Endodermal cell (in vitro differentiated cells): ENCODE results near the gene PRRT1B. TPM values are rescaled to one million over a fixed set of nuclear protein-coding genes. Genes with fewer than 3 reads are reported as not detected.

ENCODE experiments used
- DNase-seq: peaks from one replicate; pipeline ENCODE4 v3.0.0-alpha.2; 2017
- H3K27ac ChIP-seq: 2 replicates; pipeline ENCODE4 v1.5.1; 2013; ENCODE audit warnings: mild to moderate bottlenecking, low read depth, low read length, moderate library complexity
- H3K27me3 ChIP-seq: 2 replicates; pipeline ENCODE4 v1.6.1; 2013; ENCODE audit warnings: mild to moderate bottlenecking, low read length, moderate library complexity; ENCODE audit not compliant: insufficient read depth, control insufficient read depth, poor library complexity, severe bottlenecking
- H3K36me3 ChIP-seq: 2 replicates; pipeline ENCODE4 v1.7.0; 2013; ENCODE audit warnings: mild to moderate bottlenecking, low read length, moderate library complexity; ENCODE audit not compliant: control insufficient read depth, insufficient read depth
- H3K4me1 ChIP-seq: one replicate; pipeline ENCODE4 v1.7.0; 2013; ENCODE audit warnings: low read length; ENCODE audit not compliant: control insufficient read depth, insufficient read depth
- H3K4me3 ChIP-seq: 2 replicates; pipeline ENCODE4 v1.5.1; 2013; ENCODE audit warnings: mild to moderate bottlenecking, low read length, moderate library complexity
- H3K9ac ChIP-seq: 2 replicates; pipeline ENCODE4 v1.6.1; 2013; ENCODE audit warnings: mild to moderate bottlenecking, low read length, moderate library complexity; ENCODE audit not compliant: poor library complexity, severe bottlenecking; ENCODE audit errors: extremely low read depth
- H3K9me3 ChIP-seq: 2 replicates; pipeline ENCODE4 v1.6.1; 2013; ENCODE audit warnings: mild to moderate bottlenecking, low read length, moderate library complexity; ENCODE audit not compliant: control insufficient read depth
- H3K27ac Mint-ChIP-seq: 2 replicates; pipeline ENCODE4 v1.8.0; 2020; ENCODE audit warnings: mixed read lengths
- H3K27me3 Mint-ChIP-seq: 2 replicates; pipeline ENCODE4 v1.8.0; 2021; ENCODE audit warnings: mild to moderate bottlenecking, mixed read lengths; ENCODE audit not compliant: insufficient read depth
- H3K36me3 Mint-ChIP-seq: 2 replicates; pipeline ENCODE4 v1.8.0; 2020; ENCODE audit warnings: low read depth, mixed read lengths
- H3K4me1 Mint-ChIP-seq: 2 replicates; pipeline ENCODE4 v1.8.0; 2020; ENCODE audit warnings: mixed read lengths
- H3K4me3 Mint-ChIP-seq: 2 replicates; pipeline ENCODE4 v1.8.0; 2020; ENCODE audit warnings: mild to moderate bottlenecking, moderate library complexity, mixed read lengths
- H3K9me3 Mint-ChIP-seq: 2 replicates; pipeline ENCODE4 v1.8.0; 2020; ENCODE audit warnings: mild to moderate bottlenecking, mixed read lengths
- CTCF ChIP-seq: fragments of 200-600 bp; sonication (generic); conservative IDR thresholded peaks from 2 replicates; pipeline ENCODE4 v1.5.0; 2021; ENCODE audit warnings: antibody characterized with exemption, mild to moderate bottlenecking
- WGBS, 2 experiments: methylation state at CpG; one replicate each; pipeline versions ENCODE4 v1.1.5 to v1.1.7; 2013; ENCODE audit warnings: missing lambda C conversion rate in 2 of 2, mixed read lengths in 1 of 2; ENCODE audit not compliant: insufficient coverage in 1 of 2, insufficient read length in 1 of 2; 5-methylcytosine and 5-hydroxymethylcytosine counted together
- total RNA-seq, 2 donors: library from RNA; stranded (reverse); fragmentation: NEBNext Ultra II Directional in 1 of 2; extraction: Animal tissue kit (Norgen Biotek cat#: 25700) in 1 of 2; gene quantifications; 2 replicates in 1 of 2; 3 replicates in 1 of 2; pipeline ENCODE4 v1.2.1, GENCODE V29; 2021

PRRT1B gene
- total RNA-seq, 2 donors from 2014 or later: 42.9 to 71.4 TPM

GRCh38 chr9:131577005-131578000 lies 32.0 kb downstream of the PRRT1B start:
- H3K9me3 Mint-ChIP-seq: no peaks in the 10 kb centered on the region
- H3K27me3 Mint-ChIP-seq: no peaks in the 10 kb centered on the region
- TF ChIP-seq CTCF: peak; percentile 22
- Histone ChIP-seq H3K4me3 (no peak overlapping the region), H3K9me3 (no peaks in the 10 kb centered on the region), H3K27me3 (no peaks in the 10 kb centered on the region), H3K9ac (no peak overlapping the region), H3K36me3 (peaks cover 20% of the 10 kb centered on the region), H3K4me1 (no peaks in the 10 kb centered on the region), H3K27ac (peak overlapping the region; percentile 36)
- peak; percentile 46 for DNase-seq
- no peak overlapping the region for H3K4me3 Mint-ChIP-seq
- 95 to 97% methylated on average over 10 to 25 of the region's 25 CpGs for WGBS, 2 experiments
- no peak overlapping the region for H3K27ac Mint-ChIP-seq
- H3K36me3 Mint-ChIP-seq: peaks cover 53% of the 10 kb centered on the region
- no peaks in the 10 kb centered on the region for H3K4me1 Mint-ChIP-seq

GRCh38 chr9:131578021-131578420 lies 32.7 kb downstream of the PRRT1B start:
- Histone ChIP-seq H3K9me3 (no peaks in the 10 kb centered on the region), H3K27me3 (no peaks in the 10 kb centered on the region), H3K9ac (no peak overlapping the region), H3K27ac (peak overlapping the region; percentile 22), H3K4me3 (no peak overlapping the region), H3K36me3 (peaks cover 20% of the 10 kb centered on the region), H3K4me1 (no peaks in the 10 kb centered on the region)
- no peaks in the 10 kb centered on the region for H3K9me3 Mint-ChIP-seq
- no peak overlapping the region for H3K4me3 Mint-ChIP-seq
- 93 to 95% methylated on average over 9 to 13 of the region's 13 CpGs for whole genome bisulfite sequencing, 2 experiments
- peak; percentile 41 for DNase-seq
- no peaks in the 10 kb centered on the region for H3K27me3 Mint-ChIP-seq
- no peak for TF ChIP-seq CTCF
- H3K4me1 Mint-ChIP-seq: no peaks in the 10 kb centered on the region
- peaks cover 46% of the 10 kb centered on the region for H3K36me3 Mint-ChIP-seq
- no peak overlapping the region for H3K27ac Mint-ChIP-seq

GRCh38 chr9:131578731-131579504 lies 33.6 kb downstream of the PRRT1B start:
- H3K27me3 Mint-ChIP-seq: no peaks in the 10 kb centered on the region
- Histone ChIP-seq H3K36me3 (peaks cover 20% of the 10 kb centered on the region), H3K4me3 (no peak overlapping the region), H3K27me3 (no peaks in the 10 kb centered on the region), H3K9ac (no peak overlapping the region), H3K27ac (no peak overlapping the region), H3K9me3 (no peaks in the 10 kb centered on the region), H3K4me1 (no peaks in the 10 kb centered on the region)
- H3K4me3 Mint-ChIP-seq: no peak overlapping the region
- peaks cover 44% of the 10 kb centered on the region for H3K36me3 Mint-ChIP-seq
- peak; percentile 39 for DNase-seq
- 91 to 95% methylated on average over 16 to 26 of the region's 26 CpGs for WGBS, 2 experiments
- H3K9me3 Mint-ChIP-seq: no peaks in the 10 kb centered on the region
- peak overlapping the region; percentile 8 for H3K27ac Mint-ChIP-seq
- no peak for TF ChIP-seq CTCF
- no peaks in the 10 kb centered on the region for H3K4me1 Mint-ChIP-seq
